Measurements from ENCODE around the gene ROPN1B.

The ROPN1B gene

GRCh38 chr3:126031981-126032471, 63.0 kb downstream of the ROPN1B start:
- DNase-seq (ENCODE audit: low spot score), result no peak

Measured in kidney capillary endothelial cell (primary cell).